HT1080 (cell line): Measurements from ENCODE around the gene TSTD2. TPM values are rescaled to one million over a fixed set of nuclear protein-coding genes. Genes with fewer than 3 reads are reported as not detected.
"Not testable (repeated sequence)": the region's sequence is repeated elsewhere in the genome, so short reads cannot be mapped to it uniquely, and the experiment has no call there.

ENCODE experiments used
- DNase-seq: peaks from one replicate; pipeline ENCODE4 v3.0.0-alpha.2; 2015; ENCODE audit warnings: low read depth
- total RNA-seq: library from RNA; depleted of rRNA; stranded (reverse); fragments of >200 nt; shearing (Covaris generic); gene quantifications from 2 replicates; pipeline ENCODE4 v1.2.3, GENCODE V29; 2014

Gene TSTD2
- total RNA-seq, 1 experiment from 2014 or later, result 15.0 TPM

DNA sequence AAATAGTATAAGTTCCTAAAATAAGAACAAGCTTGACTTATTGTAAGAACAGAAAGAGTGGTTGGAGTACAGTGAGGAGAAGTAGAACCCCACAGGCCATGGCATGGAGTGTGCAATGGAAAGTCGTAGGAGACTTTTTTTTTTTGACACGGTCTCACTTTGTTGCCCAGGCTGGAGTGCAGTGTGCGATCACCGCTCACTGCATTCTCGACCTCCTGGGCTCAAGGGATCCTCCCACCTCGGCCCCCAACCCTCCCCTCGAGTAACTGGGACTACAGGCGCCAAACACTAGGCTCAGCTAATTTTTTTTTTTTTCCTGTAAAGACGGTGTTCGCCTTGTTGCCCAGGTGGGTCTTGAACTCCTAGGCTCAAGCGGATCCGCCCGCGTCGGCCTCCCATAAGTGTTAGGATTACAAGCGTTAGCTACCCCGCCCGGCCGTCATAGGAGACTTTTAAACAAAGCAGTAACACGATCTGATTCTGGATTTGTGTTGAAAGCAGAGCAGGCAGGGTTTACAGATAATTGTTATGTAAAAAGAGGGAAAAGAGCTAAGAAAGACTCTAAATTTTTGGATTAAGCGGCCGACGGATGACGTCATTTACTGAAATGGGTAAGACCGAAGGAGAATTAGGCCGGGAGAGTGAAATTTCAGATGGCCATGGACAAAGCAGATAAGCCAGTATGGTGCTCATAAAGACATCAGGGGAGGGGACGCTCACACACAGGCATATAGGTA is 752 bp downstream of the TSTD2 start:
- DNase-seq, result no peak

DNA sequence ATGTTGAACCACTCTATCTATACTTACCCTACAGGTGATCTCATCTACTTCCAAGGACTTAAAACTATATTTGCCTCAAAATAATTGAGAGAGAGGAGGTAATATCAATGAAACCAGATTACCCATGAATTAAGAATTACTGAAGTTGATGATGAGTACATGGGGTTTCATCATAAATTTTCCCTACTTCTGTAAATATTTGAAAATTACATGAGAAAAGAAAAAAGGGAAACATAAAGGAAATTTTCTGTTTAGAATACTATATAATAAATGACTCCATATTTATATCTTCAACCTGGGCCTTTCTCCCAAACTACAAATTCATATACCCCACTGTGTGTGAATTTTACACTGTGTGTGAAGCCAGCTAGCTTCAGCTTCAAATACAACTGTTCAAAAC is 2.6 kb downstream of the TSTD2 start:
- DNase-seq, result no peak

DNA sequence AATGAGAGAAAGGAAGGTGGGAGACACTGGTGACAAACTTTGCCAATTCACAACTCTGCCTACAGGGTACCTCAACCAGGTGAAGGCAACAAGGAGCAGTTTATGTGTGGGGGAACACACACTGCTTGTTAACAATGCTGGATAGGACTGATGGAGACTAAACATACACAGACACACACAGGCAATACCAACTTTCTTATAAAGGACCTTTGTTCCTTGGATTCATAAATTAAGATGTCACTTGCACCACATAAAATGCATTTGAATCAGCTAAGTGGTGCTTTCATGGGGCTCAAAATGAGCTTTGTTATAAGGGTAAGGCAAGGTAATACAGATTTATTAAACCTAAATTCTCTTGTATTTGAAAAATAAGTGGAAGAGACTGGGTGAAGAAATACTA is 4.0 kb downstream of the TSTD2 start:
- no peak for DNase-seq

DNA sequence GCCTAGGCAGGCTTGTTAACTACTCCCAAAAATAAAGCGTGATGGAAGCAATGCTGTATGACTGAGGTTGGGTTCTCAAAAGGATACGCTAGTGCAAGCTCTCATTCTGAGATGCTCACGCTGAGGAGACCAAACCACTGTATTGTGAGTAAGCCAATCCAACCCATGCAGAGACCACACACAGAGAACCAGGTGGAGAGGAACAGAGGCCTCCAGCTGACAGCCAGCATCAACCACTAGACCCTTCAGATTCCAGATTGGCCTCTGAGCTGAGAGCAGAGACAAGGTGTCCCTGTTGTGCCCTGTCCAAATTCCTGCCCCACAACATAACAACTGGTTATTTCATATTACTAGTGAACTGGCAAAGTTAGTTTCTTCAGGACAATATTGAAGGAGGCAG is 4.5 kb downstream of the TSTD2 start:
- DNase-seq, result no peak

DNA sequence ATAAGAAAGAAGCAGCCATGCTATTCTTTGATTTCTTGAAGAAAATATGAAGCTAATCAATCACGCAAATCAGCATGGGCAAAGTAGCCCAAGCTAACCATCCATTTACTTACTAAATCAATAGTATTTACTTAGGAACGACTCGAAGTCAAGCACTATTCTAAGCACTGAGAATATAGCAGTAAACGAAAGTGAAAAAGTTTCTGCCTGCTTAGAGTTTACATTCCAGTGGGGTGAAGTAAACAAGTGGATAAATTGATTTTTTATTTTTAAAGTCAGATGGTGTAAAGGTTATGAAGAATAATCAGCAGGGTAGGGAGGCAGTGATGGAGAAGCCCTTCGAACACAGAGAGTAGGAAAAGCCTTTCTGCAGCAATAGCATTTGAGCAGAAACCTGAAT is 5.5 kb downstream of the TSTD2 start:
- no peak for DNase-seq

DNA sequence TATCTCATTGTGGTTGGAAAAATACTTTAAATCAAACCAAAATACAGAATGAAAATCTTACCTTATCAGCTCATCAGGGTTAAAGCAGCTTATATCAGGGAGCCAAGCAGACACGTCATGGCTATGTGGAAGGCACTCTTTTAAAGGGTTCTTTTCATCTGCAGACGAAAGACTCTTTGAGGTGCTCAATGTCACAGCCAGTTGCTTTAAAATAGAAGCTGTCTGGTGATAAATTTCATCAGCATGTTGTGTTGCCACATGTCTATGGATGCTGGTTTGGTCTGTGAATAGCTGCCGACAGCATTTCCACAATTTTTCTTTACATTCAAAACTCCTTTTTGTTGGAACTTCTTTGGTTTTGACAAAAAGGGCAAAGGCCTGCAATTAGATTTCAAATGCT is 7.5 kb downstream of the TSTD2 start:
- DNase-seq, result no peak

DNA sequence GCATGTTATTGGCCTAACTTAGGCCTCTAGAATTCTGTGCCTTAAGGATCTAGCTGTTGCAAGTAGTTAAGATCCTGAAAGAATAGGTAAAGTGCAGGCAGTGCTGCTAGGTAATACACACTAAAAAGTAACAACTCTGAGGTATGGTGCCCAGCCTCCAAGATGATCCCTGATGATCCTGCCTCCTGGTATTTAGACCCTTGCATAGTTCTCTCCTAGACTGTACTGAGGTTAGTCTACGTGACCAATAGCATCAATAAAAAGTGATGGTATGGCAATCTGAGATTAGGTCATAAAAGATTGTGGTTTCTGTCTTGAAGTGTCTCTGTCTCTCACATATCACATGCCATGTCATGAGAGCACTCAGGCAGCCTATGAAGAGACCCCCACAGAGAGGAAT is 9.2 kb downstream of the TSTD2 start:
- no peak for DNase-seq

DNA sequence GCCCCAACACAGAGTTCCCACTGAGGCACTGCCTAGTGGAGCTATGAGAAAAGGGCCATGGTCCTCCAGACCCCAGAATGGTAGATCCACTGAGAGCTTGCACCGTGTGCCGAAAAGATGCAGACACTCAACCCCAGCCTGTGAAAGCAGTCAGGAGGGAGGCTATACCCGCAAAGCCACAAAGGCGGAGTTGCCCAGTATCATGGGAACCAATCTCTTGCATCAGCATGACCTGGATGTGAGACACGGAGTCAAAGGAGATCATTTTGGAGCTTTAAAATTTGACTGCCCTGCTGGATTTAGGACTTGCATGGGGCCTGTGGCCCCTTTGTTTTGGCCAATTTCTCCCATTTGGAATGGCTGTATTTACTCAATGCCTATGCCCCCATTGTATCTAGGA is 10.7 kb downstream of the TSTD2 start:
- DNase-seq, result not testable (repeated sequence)

DNA sequence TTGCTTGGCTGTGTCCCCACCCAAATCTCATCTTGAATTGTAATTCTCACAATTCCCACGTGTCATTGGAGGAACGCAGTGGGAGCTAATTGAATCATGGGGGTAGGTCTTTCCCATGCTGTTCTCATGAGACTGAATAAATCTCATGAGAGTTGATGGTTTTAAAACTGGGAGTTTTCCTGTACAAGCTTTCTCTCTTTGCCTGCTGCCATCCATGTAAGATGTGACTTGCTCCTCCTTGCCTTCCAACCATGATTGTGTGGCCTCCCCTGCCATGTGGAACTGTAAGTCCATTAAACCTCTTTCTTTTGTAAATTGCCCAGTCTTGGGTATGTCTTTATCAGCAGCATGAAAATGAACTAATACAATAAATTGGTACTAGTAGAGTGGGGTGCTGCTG is 13.1 kb downstream of the TSTD2 start:
- not testable (repeated sequence) for DNase-seq

DNA sequence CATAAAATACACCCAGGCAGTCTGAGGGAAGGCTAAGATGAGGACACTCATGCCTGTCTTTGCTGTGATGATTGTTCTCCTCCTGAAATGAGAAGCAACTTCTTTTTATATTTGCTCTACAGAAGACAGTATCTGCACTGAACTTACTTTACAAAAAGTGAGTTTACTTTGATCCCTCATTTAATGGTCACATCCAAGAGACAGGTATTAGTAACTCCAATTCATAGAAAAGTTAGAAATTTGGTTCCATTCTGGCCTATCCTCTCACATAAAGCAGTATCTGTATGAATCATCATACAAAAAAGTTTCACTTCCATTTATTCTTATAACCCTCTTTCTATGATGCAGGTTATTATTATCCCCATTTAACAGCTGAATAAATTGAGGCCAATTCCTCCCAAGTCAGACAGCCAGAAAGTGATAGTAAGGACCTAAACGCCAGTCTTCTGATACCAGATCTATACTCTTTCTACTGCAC is 15.2 kb downstream of the TSTD2 start:
- DNase-seq, result no peak

DNA sequence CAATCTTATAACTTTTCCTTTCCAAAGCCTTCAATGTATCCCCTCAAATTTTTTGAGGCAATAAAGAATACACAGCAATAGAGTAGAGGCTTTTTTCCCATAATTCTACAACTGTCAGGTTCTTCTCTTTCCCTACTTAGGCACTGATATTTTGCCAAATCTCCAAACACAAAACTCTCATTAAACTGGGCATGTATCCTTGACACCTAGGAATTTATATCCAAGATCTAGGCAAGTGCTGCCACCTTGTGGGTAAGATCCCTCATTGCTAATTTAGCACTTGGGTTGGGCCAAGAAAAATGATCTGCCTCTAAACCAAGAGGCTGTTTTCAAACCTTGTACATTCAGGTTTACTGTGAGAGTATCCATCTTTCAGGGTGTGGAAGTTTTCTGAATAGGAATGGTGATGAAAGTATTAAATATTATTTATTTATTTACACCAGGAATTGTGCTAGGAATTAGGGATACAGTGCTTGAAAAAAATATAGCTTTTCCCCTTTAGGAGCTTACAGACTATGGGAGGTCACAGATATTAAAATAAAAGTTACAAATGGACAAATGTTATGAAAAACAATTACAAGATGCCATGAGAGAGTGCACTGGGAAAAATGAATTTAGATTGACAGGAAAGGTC is 17.6 kb downstream of the TSTD2 start:
- peak; percentile 44 for DNase-seq

DNA sequence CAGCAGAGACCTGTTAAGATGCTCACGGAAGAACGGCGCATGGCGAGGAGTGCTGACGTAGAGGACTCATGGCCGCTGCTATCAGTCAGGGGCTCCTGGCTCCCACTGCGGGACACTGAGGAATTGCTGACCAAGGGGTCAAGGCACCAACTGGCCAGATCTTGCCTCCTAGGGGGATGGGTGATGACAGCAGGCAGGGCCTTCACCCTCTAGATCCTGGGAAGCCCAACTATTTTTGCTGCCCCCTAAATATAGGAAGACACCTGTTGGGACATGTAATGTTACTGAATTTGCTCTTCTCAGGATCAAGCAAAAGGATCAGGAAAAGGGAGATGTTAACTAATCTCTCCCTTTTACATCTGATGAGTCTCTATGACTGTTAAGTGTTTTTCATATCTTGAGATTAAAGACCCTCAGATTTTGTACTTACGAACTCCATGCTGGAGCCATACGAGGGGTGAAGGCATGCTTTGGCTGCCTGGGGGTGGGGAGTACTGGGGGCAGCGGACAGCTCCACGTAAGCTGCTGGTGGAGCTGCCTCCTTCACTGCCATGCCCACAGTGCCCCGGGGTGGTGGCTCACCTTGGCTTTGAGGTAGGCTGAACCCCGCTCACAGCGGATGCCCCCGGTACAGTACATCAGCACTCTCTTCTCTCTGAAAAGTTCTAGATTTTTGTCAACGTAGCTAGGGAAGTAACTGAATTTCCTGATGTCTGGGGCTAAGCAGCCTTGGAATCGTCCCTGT is 28.1 kb downstream of the TSTD2 start:
- DNase-seq, result no peak

DNA sequence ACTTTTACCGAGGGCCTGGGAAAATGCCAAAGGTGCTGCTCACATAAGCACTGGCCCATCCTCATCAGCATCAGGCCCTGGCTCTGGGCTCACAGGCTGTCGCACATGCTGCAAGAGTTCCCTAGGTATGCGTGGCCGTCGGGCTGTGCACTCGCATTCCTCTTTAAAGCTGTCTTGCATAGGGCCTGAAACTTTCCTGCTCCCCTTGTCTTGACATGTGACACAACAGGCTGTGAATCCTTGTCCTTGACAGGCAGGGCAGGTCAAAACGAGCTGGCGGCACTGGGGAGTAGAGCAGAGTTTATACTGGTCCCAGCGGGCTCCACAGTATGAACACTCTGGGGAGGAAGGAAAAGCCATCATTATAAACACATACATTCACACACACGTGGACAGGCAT is 30.7 kb downstream of the TSTD2 start:
- DNase-seq, result no peak

DNA sequence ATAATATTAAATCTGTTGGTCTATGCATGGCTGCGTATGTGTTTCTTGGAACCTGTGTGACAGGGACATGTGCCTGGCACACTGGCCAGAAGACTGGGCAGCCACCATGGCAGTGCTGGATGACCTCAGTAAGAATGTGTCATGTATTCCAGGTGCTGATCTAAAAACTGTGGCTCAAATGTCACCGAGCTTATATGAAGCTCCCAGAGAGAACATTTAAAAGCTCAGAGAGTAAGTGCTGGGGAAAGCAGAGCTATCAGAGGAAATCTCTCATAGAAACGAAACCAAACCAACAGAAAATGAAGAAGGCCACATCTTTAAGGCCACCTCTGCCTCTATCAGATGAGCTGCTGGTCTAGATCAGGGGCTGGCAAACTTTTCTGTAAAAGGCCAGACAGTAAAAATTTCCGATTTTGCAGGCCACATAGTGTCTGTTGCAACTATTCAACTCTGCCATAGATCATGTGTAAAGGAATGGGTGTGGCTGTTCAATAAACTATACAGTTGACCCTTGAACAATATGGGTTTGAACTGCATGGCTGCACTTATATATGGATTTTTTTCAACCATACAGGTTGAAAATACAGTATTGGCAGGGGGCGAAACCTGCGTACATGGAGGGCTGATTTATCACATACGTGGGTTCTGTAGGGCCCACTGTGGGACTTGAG is 31.8 kb downstream of the TSTD2 start:
- no peak for DNase-seq

DNA sequence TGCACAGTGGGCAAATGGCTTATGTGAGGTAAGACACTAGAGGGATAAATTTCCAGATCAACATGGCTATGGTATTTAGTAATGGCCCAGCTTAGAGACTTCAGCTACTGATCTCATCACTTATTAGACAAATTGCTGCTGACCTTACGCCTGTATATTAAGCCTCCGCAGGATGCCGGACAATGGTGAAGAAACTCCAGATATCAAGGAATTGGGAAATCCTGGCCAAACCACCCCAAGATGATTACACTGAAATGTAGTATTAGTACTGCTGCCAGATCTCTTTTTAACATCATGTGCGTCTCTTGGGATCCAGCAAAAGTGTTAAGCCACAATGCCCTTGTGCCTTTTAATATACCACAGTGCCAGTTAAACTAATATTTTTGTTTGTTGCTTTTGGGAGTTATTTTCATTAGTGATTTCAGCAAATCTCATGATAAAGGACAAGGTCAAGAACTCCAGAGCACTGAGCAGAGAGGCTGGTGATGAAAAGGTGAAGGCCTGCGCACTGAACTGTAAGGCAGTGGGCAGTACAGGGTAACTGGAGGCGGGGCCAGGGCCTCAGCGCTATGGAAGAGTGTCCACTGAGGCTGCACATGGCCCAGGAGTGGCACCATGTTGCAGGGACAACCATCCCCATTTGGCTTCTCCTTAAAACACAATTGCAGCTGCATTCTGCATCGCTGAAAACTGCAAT is 32.5 kb downstream of the TSTD2 start:
- no peak for DNase-seq

DNA sequence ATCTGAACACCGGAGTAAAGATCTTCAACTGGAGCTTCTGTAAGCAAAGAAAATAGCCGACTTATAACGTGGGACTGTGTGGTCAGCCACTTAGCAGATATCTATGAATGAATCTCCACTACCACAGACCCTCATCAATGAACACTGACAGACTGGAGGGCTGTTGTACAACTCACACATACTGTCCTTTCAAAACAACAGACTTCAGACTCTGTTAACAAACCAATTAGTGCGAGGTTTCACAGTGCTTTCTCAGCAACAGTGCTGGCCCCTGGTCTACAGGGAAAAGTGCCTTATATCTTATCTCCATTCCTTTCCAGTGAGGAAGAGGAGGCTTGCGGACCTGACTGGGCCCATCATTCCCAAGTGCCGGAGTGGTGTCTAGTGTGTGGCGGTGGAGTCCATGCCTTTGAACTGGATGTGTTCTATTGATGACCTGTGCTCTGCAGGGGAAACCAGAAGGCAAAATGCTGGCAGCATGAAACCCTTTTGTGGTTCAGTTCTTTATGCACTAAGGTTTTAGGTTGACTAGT is 33.8 kb downstream of the TSTD2 start:
- no peak for DNase-seq

DNA sequence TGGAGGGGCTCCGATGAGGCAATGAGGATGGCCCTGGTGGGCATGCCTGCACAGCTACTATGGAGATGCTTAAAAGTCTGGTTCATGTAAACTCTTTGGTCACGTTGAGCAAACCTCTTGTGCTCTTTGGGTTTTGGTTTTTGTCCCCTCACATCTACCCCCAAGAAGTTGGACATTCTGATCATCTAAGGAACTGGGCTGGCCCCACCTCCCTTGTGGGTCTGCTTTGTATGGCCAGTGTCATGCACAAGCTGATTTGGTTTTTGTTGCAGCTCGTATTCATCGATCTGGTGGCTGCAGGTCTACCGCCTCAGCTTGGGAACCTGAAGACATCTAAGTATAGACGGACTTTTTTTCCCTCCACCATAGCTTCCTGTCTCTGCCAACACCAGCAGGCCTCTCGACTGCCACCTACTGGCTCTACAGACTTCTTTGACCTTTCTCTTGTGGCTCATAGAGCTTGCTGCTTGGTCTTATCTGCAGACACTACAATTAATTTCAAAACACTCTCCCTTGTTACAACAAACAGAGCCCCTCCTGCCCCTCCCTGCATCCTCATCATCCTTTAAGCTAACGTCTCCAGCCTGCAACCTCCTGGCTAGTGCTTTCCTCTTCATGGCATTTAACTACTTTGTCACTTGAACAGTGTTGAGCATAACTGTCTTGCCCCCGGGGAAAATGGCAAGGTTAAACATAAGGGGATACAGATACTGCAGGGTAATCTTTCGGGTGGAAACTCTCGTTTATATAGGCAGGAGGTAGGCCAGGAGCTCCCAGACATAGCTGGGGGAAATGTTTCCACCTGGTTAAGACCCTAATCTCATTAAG is 34.5 kb downstream of the TSTD2 start:
- DNase-seq, result peak; percentile 69

DNA sequence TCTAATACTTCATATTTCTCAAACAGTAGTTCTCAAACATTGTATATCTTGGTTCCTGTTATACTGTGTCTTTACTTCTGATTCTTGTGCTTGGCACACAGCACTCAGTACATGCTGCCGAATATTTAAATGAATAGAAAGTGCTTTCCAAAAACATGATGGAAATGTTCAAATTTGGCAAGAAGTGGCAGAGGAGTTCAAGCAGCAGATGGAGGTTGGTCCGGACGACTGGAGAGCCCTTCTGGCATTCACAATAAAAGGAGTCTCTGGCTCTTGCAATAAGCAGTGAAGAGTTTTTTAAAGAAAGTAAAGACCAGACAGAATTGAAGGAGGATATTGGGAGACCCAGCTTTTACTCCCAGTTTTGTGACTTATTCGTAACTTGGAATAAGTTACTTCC is 36.3 kb downstream of the TSTD2 start:
- DNase-seq, result no peak

DNA sequence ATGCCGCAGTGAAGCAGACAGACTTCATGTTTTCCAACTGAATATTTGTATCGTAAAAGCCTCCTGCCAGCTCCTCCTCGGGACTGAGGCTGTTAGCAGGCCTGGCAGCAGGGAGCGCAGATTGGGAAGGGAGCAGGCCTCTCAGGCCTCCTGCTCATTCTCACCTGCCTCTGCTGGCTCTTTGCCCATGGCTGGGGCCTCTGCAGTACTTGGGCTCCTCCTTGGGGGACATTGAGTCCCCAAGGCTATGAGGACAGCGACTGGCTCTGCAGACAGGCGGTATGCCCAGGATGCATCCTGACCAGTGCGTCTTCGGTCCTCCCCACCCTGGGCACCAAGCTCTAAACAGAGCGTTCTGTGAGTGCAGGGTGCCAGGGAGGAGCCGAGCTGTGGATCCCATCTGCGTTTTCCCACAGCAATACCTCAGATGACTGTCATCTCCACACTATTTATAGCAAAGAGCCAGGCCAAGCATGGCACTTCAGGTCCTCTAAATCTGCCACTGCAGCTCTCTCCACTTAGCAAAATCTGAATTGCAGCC is 38.7 kb downstream of the TSTD2 start:
- DNase-seq, result no peak

DNA sequence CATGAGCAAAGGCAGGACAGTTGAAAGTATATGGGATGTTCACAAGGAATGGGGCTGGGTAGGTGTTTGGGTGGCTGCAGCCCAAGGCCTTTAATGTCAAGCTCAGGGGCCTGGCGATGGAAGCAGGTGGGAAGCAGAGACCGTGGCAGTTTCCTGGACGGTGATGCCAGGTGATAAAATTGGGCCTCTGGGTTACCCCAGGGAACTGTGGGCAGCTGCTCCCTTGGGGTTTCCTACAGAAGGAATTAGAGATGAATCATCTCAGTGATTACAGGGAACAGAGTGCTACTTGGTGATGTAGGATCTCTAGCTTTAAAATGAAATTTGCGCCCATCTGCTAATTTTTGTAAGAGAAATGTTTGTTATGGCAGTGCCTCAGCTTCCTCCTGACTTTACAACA is 39.2 kb downstream of the TSTD2 start:
- DNase-seq, result no peak
